SK-N-MC (cell line): ENCODE data around the gene KRTAP5-6.

ENCODE experiments used
- DNase-seq: peaks from one replicate; pipeline ENCODE4 v3.0.0-alpha.2; 2011; ENCODE audit warnings: low read depth, low spot score
- H3K27ac ChIP-seq: fragments of 200-600 bp; sonication (generic); 2 replicates; pipeline ENCODE4 v1.5.1; 2016; ENCODE audit warnings: mixed run types
- H3K36me3 ChIP-seq: fragments of 200-600 bp; sonication (generic); 2 replicates; pipeline ENCODE4 v1.6.1; 2017; ENCODE audit warnings: antibody characterized with exemption, low read length, mixed read lengths; ENCODE audit not compliant: insufficient read depth
- H3K4me3 ChIP-seq: fragments of 200-600 bp; sonication (generic); 2 replicates; pipeline ENCODE4 v1.5.1; 2016
- H3K9ac ChIP-seq: fragments of 200-600 bp; sonication (generic); 2 replicates; pipeline ENCODE4 v1.8.0; 2017; ENCODE audit warnings: mixed run types, mixed read lengths; ENCODE audit not compliant: insufficient read length
- H3K9me3 ChIP-seq: fragments of 200-600 bp; sonication (generic); 2 replicates; pipeline ENCODE4 v1.6.1; 2017; ENCODE audit warnings: low read depth, mild to moderate bottlenecking, antibody characterized with exemption, low read length, moderate library complexity, mixed read lengths
- EZH2 ChIP-seq: fragments of 200-600 bp; sonication (generic); IDR thresholded peaks from one replicate; pipeline ENCODE4 v1.6.1; 2017; ENCODE audit warnings: antibody characterized with exemption
- FOXP2 ChIP-seq: optimal IDR thresholded peaks from 2 replicates; pipeline ENCODE3; 2011; ENCODE audit warnings: mild to moderate bottlenecking, moderate library complexity; ENCODE audit not compliant: insufficient read depth; ENCODE audit errors: extremely low read length, control extremely low read depth
- POLR2AphosphoS5 ChIP-seq: IDR thresholded peaks from 2 replicates; pipeline ENCODE4 v1.6.1; 2012; ENCODE audit warnings: mild to moderate bottlenecking, low read depth, low read length, borderline replicate concordance

KRTAP5-6 gene

GRCh38 chr11:1696608-1697570 is at the start of gene KRTAP5-6:
Gene KRTAP5-6 (plus strand): TSS chr11:1697195. CDS start chr11:1697246, 51 bp downstream.
- no peak within 1 kb of the TSS for H3K9ac ChIP-seq
- H3K36me3 ChIP-seq = no peaks in the 10 kb centered on the region
- no peak within 1 kb of the TSS for H3K4me3 ChIP-seq
- TF ChIP-seq POLR2AphosphoS5 (no peak), FOXP2 (no peak), EZH2 (no peak)
- H3K27ac ChIP-seq = no peak within 1 kb of the TSS
- H3K9me3 ChIP-seq = no peaks in the 10 kb centered on the region
- no peak for DNase-seq

GRCh38 chr11:1647901-1648652 is 48.9 kb upstream of the KRTAP5-6 start:
- Histone ChIP-seq H3K4me3 (no peak overlapping the region), H3K9ac (no peak overlapping the region), H3K36me3 (no peaks in the 10 kb centered on the region), H3K9me3 (no peaks in the 10 kb centered on the region), H3K27ac (no peak overlapping the region)
- no peak for DNase-seq
- TF ChIP-seq EZH2 = no peak
- no peak for TF ChIP-seq FOXP2
- TF ChIP-seq POLR2AphosphoS5 = no peak

GRCh38 chr11:1648653-1649420 is 48.2 kb upstream of the KRTAP5-6 start:
- no peaks in the 10 kb centered on the region for H3K36me3 ChIP-seq
- no peak for DNase-seq
- no peaks in the 10 kb centered on the region for H3K9me3 ChIP-seq
- no peak for TF ChIP-seq POLR2AphosphoS5
- no peak for TF ChIP-seq FOXP2
- H3K4me3 ChIP-seq = no peak overlapping the region
- H3K9ac ChIP-seq = no peak overlapping the region
- H3K27ac ChIP-seq = no peak overlapping the region

DNA sequence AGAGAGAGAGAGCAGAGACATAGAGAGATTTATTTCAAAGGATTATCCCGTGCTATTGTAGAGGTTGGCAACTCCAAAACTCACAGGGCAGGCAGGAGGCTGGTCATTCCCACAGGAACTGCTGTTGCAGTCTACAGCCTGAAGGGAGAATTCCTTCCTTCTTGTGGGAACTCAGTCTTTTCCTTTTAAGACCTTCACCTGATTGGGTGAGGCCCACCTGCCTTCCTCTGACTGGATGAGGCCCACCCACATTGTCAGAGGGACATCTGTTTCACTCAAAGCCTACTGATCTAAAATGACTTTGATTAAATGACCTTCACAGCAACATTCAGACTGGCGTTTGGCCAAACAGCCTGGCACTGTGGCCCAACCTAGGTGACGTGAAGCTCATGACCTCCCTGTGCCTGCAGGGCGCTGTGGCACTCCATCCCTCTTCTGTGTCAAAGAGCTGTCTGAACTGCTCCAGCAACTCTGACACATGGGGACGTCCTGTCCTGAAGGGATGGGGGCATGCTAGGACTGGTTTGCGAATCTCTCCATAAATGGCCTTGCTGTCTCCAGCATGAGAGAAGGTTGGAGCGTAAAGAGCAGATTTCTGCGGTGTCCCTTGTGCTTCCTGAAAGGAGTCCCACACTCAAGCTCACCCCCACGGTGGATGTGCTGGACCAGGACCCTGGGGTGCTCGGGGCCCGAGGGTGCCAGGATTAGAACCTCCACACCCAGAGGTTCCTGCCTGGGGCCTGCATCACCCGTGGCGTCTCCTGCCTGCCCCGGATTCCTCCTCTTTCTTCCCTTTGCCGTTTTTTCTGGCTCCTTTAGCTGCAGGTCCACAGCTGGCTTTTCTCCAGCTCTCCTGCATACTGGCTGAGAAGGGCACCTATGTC is 46.7 kb upstream of the KRTAP5-6 start:
- DNase-seq = no peak
- no peaks in the 10 kb centered on the region for H3K9me3 ChIP-seq
- TF ChIP-seq FOXP2 (no peak), POLR2AphosphoS5 (no peak), EZH2 (no peak)
- no peaks in the 10 kb centered on the region for H3K36me3 ChIP-seq
- no peak overlapping the region for H3K27ac ChIP-seq
- no peak overlapping the region for H3K9ac ChIP-seq
- H3K4me3 ChIP-seq = no peak overlapping the region

GRCh38 chr11:1650918-1651262 is 46.1 kb upstream of the KRTAP5-6 start:
- DNase-seq = no peak
- TF ChIP-seq FOXP2 (no peak), POLR2AphosphoS5 (no peak), EZH2 (no peak)
- no peaks in the 10 kb centered on the region for H3K36me3 ChIP-seq
- no peaks in the 10 kb centered on the region for H3K9me3 ChIP-seq
- no peak overlapping the region for H3K4me3 ChIP-seq
- H3K27ac ChIP-seq = no peak overlapping the region
- no peak overlapping the region for H3K9ac ChIP-seq

- no peaks in the 10 kb centered on the region for H3K36me3 ChIP-seq
- no peak for TF ChIP-seq POLR2AphosphoS5
- no peak for TF ChIP-seq EZH2
- TF ChIP-seq FOXP2 = no peak
- H3K9ac ChIP-seq = no peak overlapping the region
- H3K4me3 ChIP-seq = no peak overlapping the region
- no peak for DNase-seq
- H3K27ac ChIP-seq = no peak overlapping the region
- no peaks in the 10 kb centered on the region for H3K9me3 ChIP-seq
Measured at GRCh38 chr11:1651411-1651980, 45.5 kb upstream of the KRTAP5-6 start.

- Histone ChIP-seq H3K36me3 (no peaks in the 10 kb centered on the region), H3K4me3 (no peak overlapping the region), H3K9ac (no peak overlapping the region), H3K9me3 (no peaks in the 10 kb centered on the region), H3K27ac (no peak overlapping the region)
- DNase-seq = no peak
- TF ChIP-seq EZH2 (no peak), POLR2AphosphoS5 (no peak), FOXP2 (no peak)
Measured at GRCh38 chr11:1652026-1652425, 45.0 kb upstream of the KRTAP5-6 start.
